Activated naive CD4-positive, alpha-beta T cell treated with anti-CD3 and anti-CD28 coated beads for 36 hours (primary cell): Measurements from ENCODE around the gene PDZK1. TPM values are rescaled to one million over a fixed set of nuclear protein-coding genes. Genes with fewer than 3 reads are reported as not detected.
A peak's percentile ranks its signal among the peaks of the same experiment; 100 is the strongest.
"Not testable (repeated sequence)": the region's sequence is repeated elsewhere in the genome, so short reads cannot be mapped to it uniquely, and the experiment has no call there.

Experiments
- CTCF ChIA-PET: fragments of 350-600 bp; sonication (Branson Sonifier 250); formaldehyde crosslinking; loops from one replicate; lab custom pipeline; 2021; ENCODE audit warnings: antibody characterized with exemption; lab: Charles Lee
- DNase-seq: peaks from one replicate; pipeline ENCODE4 v3.0.0-alpha.2; 2020
- H3K27ac Mint-ChIP-seq: one replicate; pipeline ENCODE4 v1.8.0; 2021; ENCODE audit warnings: mild to moderate bottlenecking, mixed read lengths
- H3K27me3 Mint-ChIP-seq: one replicate; pipeline ENCODE4 v1.8.0; 2021; ENCODE audit warnings: low read depth, mixed read lengths
- H3K36me3 Mint-ChIP-seq: one replicate; pipeline ENCODE4 v1.8.0; 2021; ENCODE audit warnings: low read depth, mixed read lengths
- H3K4me1 Mint-ChIP-seq: one replicate; pipeline ENCODE4 v1.8.0; 2021; ENCODE audit warnings: low read depth, mixed read lengths
- H3K4me3 Mint-ChIP-seq: one replicate; pipeline ENCODE4 v1.8.0; 2021; ENCODE audit warnings: mild to moderate bottlenecking, moderate library complexity, mixed read lengths
- H3K9me3 Mint-ChIP-seq: one replicate; pipeline ENCODE4 v1.8.0; 2021; ENCODE audit warnings: mixed read lengths
- intact Hi-C: fragments of 100-400 bp; cut with micrococcal nuclease; formaldehyde crosslinking; loops from one replicate; pipeline ENCODE4 v1.15.1; 2023
- total RNA-seq, 2 experiments: library from RNA; stranded (reverse); gene quantifications; one replicate each; pipeline ENCODE4 v1.2.3, GENCODE V29; 2021

The PDZK1 gene
- total RNA-seq, 2 experiments from 2014 or later: not detected

- no peak for DNase-seq
- intact Hi-C loops: no loop called here
- Mint-ChIP-seq H3K36me3 (no peaks in the 10 kb centered on the region), H3K4me3 (no peak overlapping the region), H3K4me1 (peaks cover 22% of the 10 kb centered on the region), H3K9me3 (no peaks in the 10 kb centered on the region), H3K27me3 (no peaks in the 10 kb centered on the region), H3K27ac (no peak overlapping the region)
- CTCF ChIA-PET: interaction anchor here (5.4 kb wide), 1 partner anchor 33 kb away, joined by 26 read pairs; no protein-coding TSS in a partner anchor
These were observed 18.8 kb downstream of the PDZK1 start for GRCh38 chr1:145688328-145688727.

DNA sequence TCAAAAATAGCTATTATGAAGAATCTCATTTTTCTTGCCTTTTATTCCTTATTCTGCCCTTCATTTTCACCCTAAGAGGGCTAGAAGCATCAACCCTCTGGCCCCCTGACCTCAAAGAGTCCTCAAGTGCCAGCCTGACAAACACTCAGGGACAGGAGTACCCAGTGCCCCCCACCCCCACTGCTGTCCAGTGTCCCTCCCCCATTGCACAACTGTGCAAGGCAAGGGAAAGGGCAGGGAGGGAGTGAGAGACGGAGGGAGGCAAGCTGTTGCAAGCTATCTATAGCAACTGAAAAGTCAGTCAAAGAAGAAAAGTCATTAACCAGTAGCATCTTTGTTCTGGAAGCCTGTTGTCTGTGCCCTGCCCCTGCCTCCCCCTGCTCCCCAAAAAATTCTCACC is 21.1 kb downstream of the PDZK1 start:
- H3K4me3 Mint-ChIP-seq, CTCF ChIA-PET, H3K9me3 Mint-ChIP-seq, DNase-seq, intact Hi-C loops, H3K36me3 Mint-ChIP-seq, H3K27me3 Mint-ChIP-seq, H3K27ac Mint-ChIP-seq: not testable (repeated sequence)
- H3K4me1 Mint-ChIP-seq: peaks cover 22% of the 10 kb centered on the region

DNA sequence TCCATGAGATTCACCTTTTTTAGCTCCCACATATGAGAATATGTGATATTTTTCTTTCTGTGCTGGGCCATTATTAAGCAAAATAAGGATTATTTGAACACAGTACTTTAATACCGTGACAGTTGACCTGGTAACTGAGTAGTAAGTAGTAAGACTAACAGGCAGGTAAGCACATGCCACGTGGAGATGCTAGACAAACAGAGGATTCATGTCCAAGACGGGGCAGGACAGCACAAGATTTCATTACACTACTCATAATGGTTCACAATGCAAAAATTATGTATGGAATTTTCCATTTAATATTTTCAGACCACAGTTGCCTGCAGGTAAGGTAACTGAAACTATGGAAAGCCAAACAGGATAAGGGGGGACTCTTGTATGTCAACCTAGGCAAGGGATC is 22.3 kb downstream of the PDZK1 start:
- H3K9me3 Mint-ChIP-seq, CTCF ChIA-PET, DNase-seq, H3K27me3 Mint-ChIP-seq, H3K4me1 Mint-ChIP-seq, intact Hi-C loops, H3K36me3 Mint-ChIP-seq, H3K27ac Mint-ChIP-seq, H3K4me3 Mint-ChIP-seq: not testable (repeated sequence)

DNA sequence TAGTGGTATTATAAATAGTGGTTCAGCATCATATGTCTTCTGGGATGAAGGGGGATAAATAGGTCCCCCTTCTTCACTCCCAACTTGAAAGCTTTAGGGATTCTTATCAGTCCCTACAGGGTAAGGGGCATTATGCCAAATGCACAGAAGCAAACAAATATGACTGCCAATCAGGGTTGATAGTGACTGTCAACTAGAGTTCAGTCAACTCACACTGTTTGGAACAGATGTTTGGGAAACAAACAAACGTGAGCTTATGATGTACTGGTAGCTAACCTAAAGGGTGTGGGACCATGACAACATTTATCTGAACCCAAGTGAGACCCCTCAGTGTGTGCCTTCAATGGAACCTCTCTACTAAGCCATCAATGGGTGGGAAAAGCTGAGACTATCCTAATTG is 34.0 kb downstream of the PDZK1 start:
- DNase-seq, H3K36me3 Mint-ChIP-seq, H3K4me3 Mint-ChIP-seq, H3K9me3 Mint-ChIP-seq, intact Hi-C loops, H3K27ac Mint-ChIP-seq, H3K27me3 Mint-ChIP-seq, CTCF ChIA-PET: not testable (repeated sequence)
- H3K4me1 Mint-ChIP-seq: peaks cover 12% of the 10 kb centered on the region

DNA sequence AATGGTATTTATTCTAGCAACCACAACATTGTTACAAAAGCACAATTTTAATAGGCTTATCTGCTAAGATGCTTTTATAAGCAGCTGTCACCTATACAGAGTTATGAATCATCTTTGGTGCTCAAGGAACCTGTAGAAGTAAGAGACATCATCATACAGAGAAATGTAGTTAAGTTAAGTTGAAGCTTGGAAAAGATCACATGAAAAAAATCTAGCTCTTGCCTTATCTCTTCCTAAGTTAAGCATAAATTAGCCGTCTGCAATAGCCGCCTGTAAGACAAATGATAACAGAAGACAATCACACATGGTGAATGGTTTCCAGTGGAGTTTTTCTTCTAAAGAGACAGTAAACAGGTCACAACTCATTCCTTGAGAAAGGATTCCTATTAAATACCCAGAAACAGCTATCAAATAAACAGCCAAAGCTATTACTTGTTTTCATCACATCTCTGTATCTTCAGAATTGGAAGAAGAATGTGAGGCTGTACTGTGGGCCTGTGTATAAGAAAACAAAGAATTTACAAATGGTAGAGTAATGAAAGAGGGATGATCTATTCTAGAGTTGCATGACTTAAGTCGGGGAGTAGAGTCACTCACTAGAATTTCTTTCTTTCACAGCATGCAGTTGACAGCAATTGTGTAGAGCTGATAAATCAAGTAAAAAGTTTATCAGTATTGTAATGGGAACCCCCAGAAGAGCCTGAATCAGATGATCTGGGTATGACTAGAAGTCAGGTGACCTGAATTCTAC is 36.0 kb downstream of the PDZK1 start:
- intact Hi-C loops, H3K9me3 Mint-ChIP-seq, DNase-seq, H3K27ac Mint-ChIP-seq, H3K27me3 Mint-ChIP-seq, CTCF ChIA-PET, H3K4me3 Mint-ChIP-seq: not testable (repeated sequence)
- H3K4me1 Mint-ChIP-seq: peaks cover 12% of the 10 kb centered on the region
- H3K36me3 Mint-ChIP-seq: peaks cover 11% of the 10 kb centered on the region

DNA sequence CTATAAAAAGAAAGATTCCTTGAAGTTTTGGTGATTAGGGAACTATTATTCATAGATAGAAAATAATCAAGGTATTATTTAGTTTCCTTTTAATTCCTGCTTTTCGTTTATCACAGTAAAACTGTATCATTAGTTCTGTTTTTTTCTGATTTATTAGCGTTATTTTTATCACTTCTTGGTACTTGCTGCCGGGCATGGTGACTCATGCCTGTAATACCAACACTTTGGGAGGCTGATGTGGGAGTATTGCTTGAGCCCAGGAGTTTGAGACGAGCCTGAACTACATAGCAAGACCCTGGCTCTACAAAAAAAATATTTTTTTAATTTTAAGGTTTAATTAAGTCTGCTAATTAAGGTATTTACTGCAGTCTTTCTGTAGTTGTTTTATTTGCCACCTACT is 42.2 kb downstream of the PDZK1 start:
- intact Hi-C loops, H3K4me1 Mint-ChIP-seq, DNase-seq, CTCF ChIA-PET, H3K27me3 Mint-ChIP-seq, H3K9me3 Mint-ChIP-seq, H3K4me3 Mint-ChIP-seq, H3K27ac Mint-ChIP-seq: not testable (repeated sequence)
- peaks cover 11% of the 10 kb centered on the region for H3K36me3 Mint-ChIP-seq

DNA sequence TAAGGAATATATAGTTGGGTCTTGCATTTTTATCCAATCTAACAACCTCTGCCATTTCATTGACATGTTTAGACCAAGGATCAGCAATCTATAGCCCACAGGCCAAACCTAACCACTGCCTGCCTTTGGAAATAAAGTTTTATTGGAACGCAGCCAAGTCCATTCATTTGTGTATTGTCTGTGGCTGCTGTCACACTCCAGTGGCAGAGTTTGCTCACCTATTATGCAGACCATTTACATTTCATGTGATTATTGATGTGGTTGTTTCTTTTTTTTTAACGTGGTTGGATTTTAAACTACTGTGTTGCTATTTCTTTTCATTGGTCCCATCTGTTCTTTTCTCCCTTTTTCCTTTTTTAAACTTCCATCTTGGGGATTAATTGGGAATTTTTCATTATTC is 44.7 kb downstream of the PDZK1 start:
- H3K36me3 Mint-ChIP-seq: peaks cover 12% of the 10 kb centered on the region
- peak; percentile 5 for DNase-seq
- CTCF ChIA-PET: not testable (repeated sequence)

GRCh38 chr1:145656245-145656943 is 50.8 kb downstream of the PDZK1 start:
- H3K27me3 Mint-ChIP-seq, H3K27ac Mint-ChIP-seq, H3K4me1 Mint-ChIP-seq, intact Hi-C loops, CTCF ChIA-PET, H3K9me3 Mint-ChIP-seq, H3K4me3 Mint-ChIP-seq: not testable (repeated sequence)
- peak; percentile 4 for DNase-seq
- peaks cover 16% of the 10 kb centered on the region for H3K36me3 Mint-ChIP-seq

More for the DNA sequence above, 44.7 kb downstream of the PDZK1 start:
- H3K4me3 Mint-ChIP-seq, H3K4me1 Mint-ChIP-seq, H3K9me3 Mint-ChIP-seq, intact Hi-C loops, H3K27ac Mint-ChIP-seq, H3K27me3 Mint-ChIP-seq: not testable (repeated sequence)

DNA sequence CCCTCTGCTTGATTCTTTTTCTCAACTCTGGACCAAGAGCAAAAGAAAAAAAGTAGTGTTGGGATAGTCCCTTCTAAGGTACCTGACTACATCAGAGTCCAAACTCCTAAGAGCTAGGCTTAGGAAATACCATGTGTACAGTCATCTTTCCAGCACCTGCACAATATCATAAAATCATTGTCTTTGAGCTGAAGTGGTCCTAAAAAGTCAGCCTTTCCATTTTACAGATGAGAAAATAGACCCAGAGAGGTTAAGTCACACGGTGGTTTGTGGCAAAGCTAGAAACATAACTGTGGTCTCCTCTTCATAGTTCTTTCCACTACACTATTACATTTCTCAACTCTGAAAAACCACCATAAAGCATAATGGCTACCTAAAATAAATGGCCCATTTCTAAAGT is 63.2 kb downstream of the PDZK1 start:
- H3K9me3 Mint-ChIP-seq, H3K4me3 Mint-ChIP-seq, intact Hi-C loops, H3K4me1 Mint-ChIP-seq, H3K27ac Mint-ChIP-seq, H3K36me3 Mint-ChIP-seq, CTCF ChIA-PET, DNase-seq, H3K27me3 Mint-ChIP-seq: not testable (repeated sequence)

GRCh38 chr1:145641886-145642285 is 65.3 kb downstream of the PDZK1 start:
- H3K27me3 Mint-ChIP-seq, H3K4me1 Mint-ChIP-seq, CTCF ChIA-PET: not testable (repeated sequence)

GRCh38 chr1:145636237-145636636 is 70.9 kb downstream of the PDZK1 start:
- H3K27ac Mint-ChIP-seq, intact Hi-C loops, H3K4me3 Mint-ChIP-seq, H3K9me3 Mint-ChIP-seq, H3K4me1 Mint-ChIP-seq, H3K36me3 Mint-ChIP-seq, H3K27me3 Mint-ChIP-seq, DNase-seq, CTCF ChIA-PET: not testable (repeated sequence)

More at GRCh38 chr1:145641886-145642285, 65.3 kb downstream of the PDZK1 start:
- intact Hi-C loops, H3K4me3 Mint-ChIP-seq, H3K27ac Mint-ChIP-seq, DNase-seq, H3K9me3 Mint-ChIP-seq, H3K36me3 Mint-ChIP-seq: not testable (repeated sequence)

DNA sequence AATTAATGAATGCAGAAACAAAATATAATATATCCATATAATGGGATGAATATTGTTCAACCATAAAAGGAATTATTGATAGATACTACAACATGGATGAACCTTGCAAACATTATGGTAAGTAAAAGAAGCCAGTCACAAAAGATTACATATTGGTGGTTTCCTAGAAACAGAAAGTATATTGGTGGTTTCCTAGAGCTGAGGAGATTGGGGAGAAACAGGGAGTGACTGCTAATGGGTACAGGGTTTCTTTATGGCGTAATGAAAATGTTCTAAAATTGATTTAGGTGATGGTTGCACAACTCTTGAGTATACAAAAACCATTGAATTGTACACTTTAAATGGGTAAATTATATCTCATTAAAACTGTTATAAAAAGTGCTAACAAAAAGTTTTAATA is 85.0 kb downstream of the PDZK1 start:
- H3K36me3 Mint-ChIP-seq, H3K27ac Mint-ChIP-seq, H3K4me1 Mint-ChIP-seq, H3K4me3 Mint-ChIP-seq, H3K27me3 Mint-ChIP-seq, DNase-seq, H3K9me3 Mint-ChIP-seq, CTCF ChIA-PET, intact Hi-C loops: not testable (repeated sequence)
